Activated CD4-positive, alpha-beta T cell treated with anti-CD3 and anti-CD28 coated beads for 24 hours (primary cell): ENCODE data around the gene SELENOH.

Experiments
- DNase-seq, 2 donors: peaks; one replicate each; pipeline ENCODE4 v3.0.0-alpha.2; 2020; ENCODE audit warnings: low read depth in 2 of 2

Gene SELENOH

DNA sequence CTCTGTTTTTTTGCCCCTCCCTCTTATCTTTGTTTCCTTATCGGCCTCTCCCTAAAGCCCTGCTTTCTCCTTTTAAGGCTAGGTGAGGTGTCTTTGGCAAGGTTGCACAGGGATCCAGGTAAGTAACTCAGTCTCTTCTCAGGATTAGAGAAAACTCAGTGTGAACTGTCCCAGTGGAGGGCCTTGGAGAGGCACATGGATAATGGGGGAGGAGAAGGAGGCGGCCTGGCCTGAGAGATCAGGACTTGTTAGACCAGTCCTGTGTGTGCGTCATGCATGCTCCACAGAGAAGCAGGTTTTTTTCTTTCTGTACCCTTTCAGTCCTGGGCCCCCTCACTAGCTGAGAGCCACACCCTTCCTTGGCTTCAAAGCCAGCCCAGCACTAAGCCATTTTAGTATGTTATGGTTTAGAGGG lies 40.2 kb downstream of the SELENOH start:
- no peak for DNase-seq

GRCh38 chr11:57785072-57785471 lies 43.8 kb downstream of the SELENOH start:
- no peak for DNase-seq

DNA sequence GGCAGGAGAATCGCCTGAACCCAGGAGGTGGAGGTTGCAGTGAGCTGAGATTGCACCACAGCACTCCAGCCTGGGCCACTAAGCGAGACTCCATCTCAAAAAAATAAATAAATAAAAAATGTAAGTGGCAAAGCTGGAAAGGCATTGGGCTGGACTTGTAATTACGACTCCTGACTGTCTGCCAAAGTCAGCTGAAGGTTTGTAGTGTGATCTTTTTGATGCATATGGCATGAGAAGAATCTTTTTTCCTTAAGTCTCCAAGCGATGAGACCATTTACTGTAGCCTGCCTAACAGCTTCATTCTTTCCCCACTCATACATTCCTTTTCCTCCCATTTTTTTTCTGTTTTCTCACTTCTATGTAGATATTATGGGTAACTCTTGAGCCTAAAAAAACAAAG lies 45.1 kb downstream of the SELENOH start:
- no peak for DNase-seq

DNA sequence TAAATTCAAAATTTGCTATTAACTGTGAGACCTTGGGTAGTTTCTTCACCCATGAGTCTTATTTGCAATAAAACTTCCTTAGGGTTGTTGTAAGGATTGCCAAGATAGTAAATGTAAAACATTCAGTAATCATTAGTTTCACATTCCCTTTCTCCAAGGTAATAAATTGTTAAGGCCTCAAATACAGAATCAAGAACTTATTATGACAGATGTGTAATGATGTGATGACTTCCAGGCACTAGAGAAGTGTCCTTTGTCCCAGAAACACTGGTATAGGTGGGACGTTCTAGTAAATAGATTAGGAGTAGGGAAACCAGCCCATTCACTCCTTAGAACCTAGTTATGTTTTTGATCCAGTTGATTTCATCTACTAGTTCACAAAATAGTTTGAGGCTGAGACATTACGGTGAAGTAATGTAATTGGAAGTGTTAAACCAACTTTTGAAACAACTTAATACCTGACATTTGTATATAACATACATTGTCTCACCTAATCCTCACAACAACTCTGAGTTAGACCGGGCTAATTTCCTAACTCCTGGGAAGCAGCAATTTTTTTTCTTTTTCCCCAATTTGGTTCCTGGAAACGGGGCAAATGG lies 45.8 kb downstream of the SELENOH start:
- no peak for DNase-seq

DNA sequence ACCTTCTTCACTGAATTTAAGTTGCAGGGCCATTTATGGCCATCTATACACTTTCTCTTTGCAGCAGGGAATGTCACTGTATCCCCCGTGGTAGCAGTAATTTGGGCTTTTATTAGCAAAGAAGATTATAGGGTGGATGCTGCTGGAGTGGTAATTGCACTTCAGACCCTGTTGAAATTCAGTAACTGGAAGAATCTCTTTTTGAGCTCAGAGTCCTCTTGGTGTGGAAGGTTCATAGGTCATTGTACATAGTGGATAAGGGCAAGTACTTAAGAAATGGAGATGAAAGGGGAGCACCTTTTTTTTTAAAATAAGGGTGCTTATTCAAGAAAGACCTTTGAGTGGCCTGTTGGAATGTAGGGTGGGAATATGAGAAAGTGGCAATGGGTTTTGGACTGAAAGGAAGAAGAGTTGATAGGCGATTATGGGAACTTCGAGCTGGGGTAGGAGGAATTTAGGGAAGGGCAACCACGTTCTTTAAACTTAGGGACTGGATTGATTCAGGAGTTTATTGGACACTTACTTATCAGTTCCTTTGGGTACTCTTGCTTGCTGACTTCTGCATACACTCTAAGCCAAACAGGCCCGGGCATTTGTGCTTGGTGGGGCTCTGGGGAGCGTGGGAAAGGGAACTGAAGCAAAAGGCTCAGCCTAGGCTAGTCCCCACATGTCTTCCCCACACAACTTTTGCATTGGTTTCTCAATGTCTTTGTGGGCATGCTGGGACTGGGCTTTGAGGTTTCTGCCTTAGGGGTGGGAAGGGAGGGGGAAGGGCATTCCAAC lies 46.8 kb downstream of the SELENOH start:
- no peak for DNase-seq

DNA sequence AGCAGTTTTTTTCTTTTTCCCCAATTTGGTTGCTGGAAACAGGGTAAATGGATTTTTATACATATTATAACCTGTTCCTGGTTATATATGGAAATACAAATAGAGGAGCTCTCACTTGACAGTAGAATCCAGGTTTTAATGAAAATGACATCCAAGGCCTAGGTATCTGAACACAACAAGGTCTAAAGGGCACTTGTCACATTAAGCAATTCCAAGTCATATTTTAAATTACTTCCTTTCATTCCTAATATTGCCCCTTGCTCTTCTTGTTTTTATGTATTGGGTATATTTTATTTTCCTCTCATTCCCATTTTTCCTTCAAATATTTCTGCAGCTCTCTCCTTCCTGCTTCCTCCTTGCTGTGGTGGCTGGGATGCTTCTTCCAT lies 47.4 kb downstream of the SELENOH start:
- no peak for DNase-seq

- DNase-seq = no peak
These were observed 50.2 kb downstream of the SELENOH start for GRCh38 chr11:57791321-57792059.

- peak; percentile 53 to 55 for DNase-seq
These were observed 50.8 kb downstream of the SELENOH start for GRCh38 chr11:57792060-57792541.

DNA sequence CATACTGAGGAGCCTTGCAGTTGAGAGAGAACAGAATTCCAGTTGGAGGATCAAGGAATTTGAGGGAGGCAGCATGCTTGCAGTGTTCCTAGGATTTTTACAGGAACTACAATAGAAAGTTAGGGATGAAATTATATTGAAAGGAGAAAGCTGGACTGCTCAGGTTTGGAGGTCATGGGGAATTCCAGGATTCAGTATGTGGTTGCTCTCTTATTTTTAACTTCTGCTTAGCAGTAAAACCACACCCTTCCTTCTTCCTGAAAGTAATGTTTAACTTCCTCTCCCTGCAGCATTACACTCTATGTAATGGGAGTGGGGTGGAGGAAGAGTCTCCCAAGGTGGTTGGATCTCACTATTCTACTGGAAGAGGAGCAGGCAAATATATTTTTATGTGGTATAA lies 51.6 kb downstream of the SELENOH start:
- no peak for DNase-seq
